ENCODE measurements around the gene GRSF1.

DNA sequence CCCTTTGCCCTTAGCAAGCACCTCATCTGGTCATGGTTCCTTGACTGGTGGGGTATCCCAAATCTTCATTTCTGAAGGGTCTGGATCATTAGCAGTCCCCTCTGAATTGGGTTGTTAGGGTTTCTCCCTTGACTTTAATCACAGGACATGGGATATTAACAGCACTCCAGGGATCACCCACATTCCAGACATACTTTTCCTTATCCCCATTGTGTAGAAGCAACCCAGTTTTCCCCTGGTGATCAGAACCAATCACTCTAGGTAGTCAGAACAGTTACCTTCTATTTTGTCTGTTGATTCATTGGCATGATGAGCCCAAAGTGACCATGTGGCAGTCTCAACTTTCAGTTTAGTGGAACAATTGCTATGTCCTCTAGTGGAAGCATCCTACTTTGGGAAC, 29.1 kb upstream of the GRSF1 start:
- TF ChIP-seq CTCF (IDR thresholded peaks at IDR 0.05) = no peak
- TF ChIP-seq POLR2AphosphoS5 (IDR thresholded peaks at IDR 0.05) = no peak

All from sigmoid colon (tissue), 4 donors.